ENCODE measurements around the gene BEND7.

The BEND7 gene

GRCh38 chr10:13520194-13520593, 8.6 kb downstream of the BEND7 start:
- no peak for DNase-seq

GRCh38 chr10:13518076-13518692, 10.6 kb downstream of the BEND7 start:
- DNase-seq = no peak

- no peak for DNase-seq
Measured at GRCh38 chr10:13517675-13518074, 11.1 kb downstream of the BEND7 start.

- no peak for DNase-seq
Measured at GRCh38 chr10:13516176-13516575, 12.6 kb downstream of the BEND7 start.

- DNase-seq = no peak
Measured at GRCh38 chr10:13515467-13515866, 13.3 kb downstream of the BEND7 start.

- DNase-seq = no peak
Measured at GRCh38 chr10:13514296-13514695, 14.5 kb downstream of the BEND7 start.

- no peak for DNase-seq
Measured at GRCh38 chr10:13512564-13512963, 16.2 kb downstream of the BEND7 start.

GRCh38 chr10:13511409-13511808, 17.4 kb downstream of the BEND7 start:
- no peak for DNase-seq

GRCh38 chr10:13505052-13505680, 23.6 kb downstream of the BEND7 start:
- no peak for DNase-seq

GRCh38 chr10:13503745-13504463, 24.9 kb downstream of the BEND7 start:
- peak; percentile 5 for DNase-seq

- no peak for DNase-seq
Measured at GRCh38 chr10:13502380-13502779, 26.4 kb downstream of the BEND7 start.

GRCh38 chr10:13500201-13500600, 28.6 kb downstream of the BEND7 start:
- no peak for DNase-seq

GRCh38 chr10:13499150-13499549, 29.7 kb downstream of the BEND7 start:
- no peak for DNase-seq

- DNase-seq = no peak
Measured at GRCh38 chr10:13496931-13497330, 31.9 kb downstream of the BEND7 start.

- no peak for DNase-seq
Measured at GRCh38 chr10:13496164-13496563, 32.6 kb downstream of the BEND7 start.

- DNase-seq = no peak
Measured at GRCh38 chr10:13492493-13493180, 36.2 kb downstream of the BEND7 start.

- DNase-seq = no peak
Measured at GRCh38 chr10:13491747-13492360, 37.0 kb downstream of the BEND7 start.

GRCh38 chr10:13490503-13490902, 38.3 kb downstream of the BEND7 start:
- no peak for DNase-seq

GRCh38 chr10:13489035-13489599, 39.7 kb downstream of the BEND7 start:
- DNase-seq = no peak

- DNase-seq = no peak
Measured at GRCh38 chr10:13485623-13486022, 43.2 kb downstream of the BEND7 start.

- DNase-seq = no peak
Measured at GRCh38 chr10:13483951-13484350, 44.9 kb downstream of the BEND7 start.

- no peak for DNase-seq
Measured at GRCh38 chr10:13483073-13483472, 45.7 kb downstream of the BEND7 start.

GRCh38 chr10:13481690-13482089, 47.1 kb downstream of the BEND7 start:
- no peak for DNase-seq

Measured in NCI-H82 (cell line).